HEK293 (cell line): ENCODE data around the gene CAPNS2.

Source experiments
- PRDM10 ChIP-seq: fragments of 450-650 bp; formaldehyde crosslinking; IDR thresholded peaks from 2 replicates; pipeline ENCODE4 v1.5.1; 2016; ENCODE audit warnings: missing biosample characterization, missing genetic modification characterization
- PRDM6 ChIP-seq: fragments of 450-650 bp; formaldehyde crosslinking; IDR thresholded peaks from 2 replicates; pipeline ENCODE4 v1.5.1; 2017; ENCODE audit warnings: missing biosample characterization, missing genetic modification characterization
- TCF7L2 ChIP-seq: IDR thresholded peaks from 2 replicates; pipeline ENCODE4 v1.6.1; 2011; ENCODE audit warnings: low read depth, mild to moderate bottlenecking, inconsistent platforms, low read length, moderate library complexity, borderline replicate concordance
- ZBTB26 ChIP-seq: fragments of 450-650 bp; formaldehyde crosslinking; optimal IDR thresholded peaks from 2 replicates; pipeline ENCODE3; 2016; ENCODE audit warnings: missing biosample characterization, mild to moderate bottlenecking, missing genetic modification characterization
- ZBTB44 ChIP-seq: fragments of 450-650 bp; IDR thresholded peaks from 2 replicates; pipeline ENCODE4 v1.5.1; 2018; ENCODE audit warnings: missing biosample characterization, mild to moderate bottlenecking, missing genetic modification characterization
- ZNF157 ChIP-seq: fragments of 450-650 bp; formaldehyde crosslinking; IDR thresholded peaks from 2 replicates; pipeline ENCODE4 v1.5.1; 2016; ENCODE audit warnings: missing biosample characterization, missing genetic modification characterization
- ZNF24 ChIP-seq: fragments of 450-650 bp; formaldehyde crosslinking; IDR thresholded peaks from 2 replicates; pipeline ENCODE4 v1.5.1; 2016; ENCODE audit warnings: missing biosample characterization, missing genetic modification characterization
- ZNF514 ChIP-seq: fragments of 450-650 bp; formaldehyde crosslinking; IDR thresholded peaks from 2 replicates; pipeline ENCODE4 v1.5.1; 2016; ENCODE audit warnings: missing biosample characterization, missing genetic modification characterization
- ZNF560 ChIP-seq: fragments of 450-650 bp; formaldehyde crosslinking; IDR thresholded peaks from 2 replicates; pipeline ENCODE4 v1.5.1; 2017; ENCODE audit warnings: missing biosample characterization, missing genetic modification characterization, borderline replicate concordance
- ZNF792 ChIP-seq: fragments of 450-650 bp; formaldehyde crosslinking; IDR thresholded peaks from 2 replicates; pipeline ENCODE4 v1.5.1; 2016; ENCODE audit warnings: missing biosample characterization, missing genetic modification characterization
- ZNF843 ChIP-seq: fragments of 450-650 bp; formaldehyde crosslinking; IDR thresholded peaks from 2 replicates; pipeline ENCODE4 v1.5.1; 2016; ENCODE audit warnings: missing biosample characterization, missing genetic modification characterization
- ZSCAN16 ChIP-seq: fragments of 450-650 bp; formaldehyde crosslinking; IDR thresholded peaks from 2 replicates; pipeline ENCODE4 v1.5.1; 2016; ENCODE audit warnings: missing biosample characterization, missing genetic modification characterization
- TF ChIP-seq, protein P1 (sequence below): fragments of 450-650 bp; formaldehyde crosslinking; IDR thresholded peaks from 2 replicates; pipeline ENCODE4 v1.5.1; 2016; ENCODE audit warnings: missing biosample characterization, missing genetic modification characterization
- TF ChIP-seq, protein P2 (sequence below): fragments of 450-650 bp; formaldehyde crosslinking; IDR thresholded peaks from 2 replicates; pipeline ENCODE4 v1.5.1; 2016; ENCODE audit warnings: missing biosample characterization, missing genetic modification characterization
- TF ChIP-seq, protein P3 (sequence below): fragments of 450-650 bp; formaldehyde crosslinking; IDR thresholded peaks from 2 replicates; pipeline ENCODE4 v1.5.1; 2017; ENCODE audit warnings: missing biosample characterization, missing genetic modification characterization

CAPNS2 gene

DNA sequence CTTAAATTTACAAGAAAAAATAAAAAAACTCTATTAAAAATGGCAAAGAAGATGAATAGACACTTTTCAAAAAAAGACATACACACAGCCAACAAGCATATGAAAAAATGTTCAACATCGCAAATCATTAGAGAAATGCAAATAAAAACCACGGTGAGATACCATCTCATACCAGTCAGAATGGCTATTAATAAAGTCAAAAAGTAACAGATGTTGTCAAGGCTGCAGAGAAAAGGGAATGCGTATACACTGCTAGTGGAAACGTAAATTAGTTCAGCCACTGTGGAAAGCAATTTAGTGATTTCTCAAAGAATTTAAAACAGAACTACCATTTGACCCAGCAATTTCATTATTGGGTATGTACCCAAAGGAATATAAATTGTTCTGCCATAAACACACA is 31.4 kb downstream of the CAPNS2 start (continued):
- TF ChIP-seq, protein P1, sequence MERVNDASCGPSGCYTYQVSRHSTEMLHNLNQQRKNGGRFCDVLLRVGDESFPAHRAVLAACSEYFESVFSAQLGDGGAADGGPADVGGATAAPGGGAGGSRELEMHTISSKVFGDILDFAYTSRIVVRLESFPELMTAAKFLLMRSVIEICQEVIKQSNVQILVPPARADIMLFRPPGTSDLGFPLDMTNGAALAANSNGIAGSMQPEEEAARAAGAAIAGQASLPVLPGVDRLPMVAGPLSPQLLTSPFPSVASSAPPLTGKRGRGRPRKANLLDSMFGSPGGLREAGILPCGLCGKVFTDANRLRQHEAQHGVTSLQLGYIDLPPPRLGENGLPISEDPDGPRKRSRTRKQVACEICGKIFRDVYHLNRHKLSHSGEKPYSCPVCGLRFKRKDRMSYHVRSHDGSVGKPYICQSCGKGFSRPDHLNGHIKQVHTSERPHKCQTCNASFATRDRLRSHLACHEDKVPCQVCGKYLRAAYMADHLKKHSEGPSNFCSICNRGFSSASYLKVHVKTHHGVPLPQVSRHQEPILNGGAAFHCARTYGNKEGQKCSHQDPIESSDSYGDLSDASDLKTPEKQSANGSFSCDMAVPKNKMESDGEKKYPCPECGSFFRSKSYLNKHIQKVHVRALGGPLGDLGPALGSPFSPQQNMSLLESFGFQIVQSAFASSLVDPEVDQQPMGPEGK (tag by site-specific recombination), result no peak
- TF ChIP-seq PRDM10 (tag by site-specific recombination) (no peak), ZNF560 (tag by site-specific recombination) (no peak), ZNF843 (tag by site-specific recombination) (no peak), ZNF24 (tag by site-specific recombination) (no peak), ZNF157 (tag by site-specific recombination) (no peak), TCF7L2 (no peak), ZBTB26 (tag by site-specific recombination) (no peak), ZNF792 (tag by site-specific recombination) (no peak), ZNF514 (tag by site-specific recombination) (no peak), ZSCAN16 (no peak), PRDM6 (tag by site-specific recombination) (no peak), ZBTB44 (no peak)
- TF ChIP-seq, protein P2, sequence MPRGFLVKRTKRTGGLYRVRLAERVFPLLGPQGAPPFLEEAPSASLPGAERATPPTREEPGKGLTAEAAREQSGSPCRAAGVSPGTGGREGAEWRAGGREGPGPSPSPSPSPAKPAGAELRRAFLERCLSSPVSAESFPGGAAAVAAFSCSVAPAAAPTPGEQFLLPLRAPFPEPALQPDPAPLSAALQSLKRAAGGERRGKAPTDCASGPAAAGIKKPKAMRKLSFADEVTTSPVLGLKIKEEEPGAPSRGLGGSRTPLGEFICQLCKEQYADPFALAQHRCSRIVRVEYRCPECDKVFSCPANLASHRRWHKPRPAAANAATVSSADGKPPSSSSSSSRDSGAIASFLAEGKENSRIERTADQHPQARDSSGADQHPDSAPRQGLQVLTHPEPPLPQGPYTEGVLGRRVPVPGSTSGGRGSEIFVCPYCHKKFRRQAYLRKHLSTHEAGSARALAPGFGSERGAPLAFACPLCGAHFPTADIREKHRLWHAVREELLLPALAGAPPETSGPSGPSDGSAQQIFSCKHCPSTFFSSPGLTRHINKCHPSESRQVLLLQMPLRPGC (tag by site-specific recombination), result no peak
- TF ChIP-seq, protein P3, sequence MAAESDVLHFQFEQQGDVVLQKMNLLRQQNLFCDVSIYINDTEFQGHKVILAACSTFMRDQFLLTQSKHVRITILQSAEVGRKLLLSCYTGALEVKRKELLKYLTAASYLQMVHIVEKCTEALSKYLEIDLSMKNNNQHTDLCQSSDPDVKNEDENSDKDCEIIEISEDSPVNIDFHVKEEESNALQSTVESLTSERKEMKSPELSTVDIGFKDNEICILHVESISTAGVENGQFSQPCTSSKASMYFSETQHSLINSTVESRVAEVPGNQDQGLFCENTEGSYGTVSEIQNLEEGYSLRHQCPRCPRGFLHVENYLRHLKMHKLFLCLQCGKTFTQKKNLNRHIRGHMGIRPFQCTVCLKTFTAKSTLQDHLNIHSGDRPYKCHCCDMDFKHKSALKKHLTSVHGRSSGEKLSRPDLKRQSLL (tag by site-specific recombination), result no peak
